Fibroblast of the aortic adventitia (primary cell): ENCODE measurements around the gene VWA8. TPM values are rescaled to one million over a fixed set of nuclear protein-coding genes. Genes with fewer than 3 reads are reported as not detected.

Experiments
- DNase-seq: peaks from one replicate; pipeline ENCODE4 v3.0.0-alpha.2; 2010; ENCODE audit warnings: low read depth
- H3K4me3 ChIP-seq: 2 replicates; pipeline ENCODE4 v1.5.1; 2011; ENCODE audit warnings: low read depth, mild to moderate bottlenecking, control low read depth, low read length, moderate library complexity
- CTCF ChIP-seq: IDR thresholded peaks from 2 replicates; pipeline ENCODE4 v1.5.1; 2011; ENCODE audit warnings: mild to moderate bottlenecking, low read length, control low read depth, inconsistent platforms; ENCODE audit not compliant: insufficient read depth
- total RNA-seq: library from RNA; depleted of rRNA; stranded (reverse); fragments of >200 nt; gene quantifications from 2 replicates; pipeline ENCODE4 v1.2.3, GENCODE V29; 2012; ENCODE audit warnings: low replicate concordance

Gene VWA8
- 27.2 and 28.5 TPM in 2 replicates for total RNA-seq

DNA sequence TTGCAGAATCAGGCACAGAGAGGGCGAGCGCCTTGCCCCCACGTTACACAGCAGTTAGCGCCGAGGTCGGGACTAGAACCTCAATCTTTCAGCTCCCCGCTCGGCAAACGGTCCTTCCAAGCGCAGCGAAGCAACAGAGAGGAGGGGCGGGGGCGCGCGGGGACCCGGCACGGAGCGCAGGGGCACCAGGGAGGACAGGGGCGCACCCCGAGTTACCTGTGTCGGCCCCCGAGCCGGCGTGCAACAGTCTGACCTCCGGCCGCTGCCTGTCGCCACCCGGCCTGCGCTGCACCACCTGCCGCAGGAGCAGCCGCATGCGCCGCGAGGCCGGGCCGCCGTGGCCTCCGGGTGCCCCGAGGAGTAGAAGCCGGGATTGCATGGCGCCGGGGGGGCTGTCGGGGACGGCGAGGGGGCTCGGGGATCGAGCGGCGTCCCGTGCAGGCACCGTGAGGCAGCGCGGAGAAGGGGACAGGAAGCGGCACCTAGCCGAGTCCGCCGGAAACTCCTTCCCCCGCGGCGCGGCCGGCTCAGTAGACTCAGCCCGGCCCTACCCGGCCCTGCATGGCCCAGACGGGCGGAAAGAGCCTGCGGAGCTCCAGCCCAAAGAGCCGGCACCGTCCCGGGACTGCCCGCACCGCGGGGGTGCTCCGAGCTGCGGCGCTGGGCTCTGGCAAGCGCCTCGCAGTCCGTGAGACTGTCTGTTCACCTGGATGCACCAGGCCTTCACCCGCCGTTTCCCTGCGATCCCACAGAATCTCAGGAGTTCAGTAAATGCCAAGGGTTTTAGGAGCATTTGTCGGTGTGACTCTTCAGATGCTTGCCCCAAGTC lies at the start of gene VWA8:
Gene VWA8, minus strand, starts transcription at position 473 of the 829 bp plus-strand sequence. Its CDS starts 94 bp downstream, at position 379.
- peak within 1 kb of the TSS; percentile 79 for H3K4me3 ChIP-seq
- no peak for TF ChIP-seq CTCF
- peak; percentile 79 for DNase-seq

- DNase-seq, result no peak
- H3K4me3 ChIP-seq, result no peak overlapping the region
- no peak for TF ChIP-seq CTCF
Observed at GRCh38 chr13:42009057-42009456, 48.1 kb upstream of the VWA8 start.

GRCh38 chr13:42007844-42008243 lies 46.9 kb upstream of the VWA8 start:
- no peak for TF ChIP-seq CTCF
- DNase-seq, result peak; percentile 90
- H3K4me3 ChIP-seq, result no peak overlapping the region

GRCh38 chr13:42002066-42002465 lies 41.2 kb upstream of the VWA8 start:
- H3K4me3 ChIP-seq, result no peak overlapping the region
- no peak for DNase-seq
- TF ChIP-seq CTCF, result no peak

- H3K4me3 ChIP-seq, result no peak overlapping the region
- no peak for TF ChIP-seq CTCF
Observed at GRCh38 chr13:42001580-42001979, 40.7 kb upstream of the VWA8 start.

GRCh38 chr13:42000846-42001245 lies 39.9 kb upstream of the VWA8 start:
- TF ChIP-seq CTCF, result no peak
- no peak overlapping the region for H3K4me3 ChIP-seq
- DNase-seq, result peak; percentile 14

More at GRCh38 chr13:42001580-42001979, 40.7 kb upstream of the VWA8 start:
- DNase-seq, result peak; percentile 90
